GM23338 (cell line): ENCODE results near the gene GTF3C1. TPM values are rescaled to one million over a fixed set of nuclear protein-coding genes. Genes with fewer than 3 reads are reported as not detected.

Experiments used
- ATAC-seq: fragments of 200-7000 bp; cut with Tn5 transposase; 3 replicates; pipeline ENCODE4 v1.9.1; 2020
- DNase-seq: peaks from one replicate; pipeline ENCODE4 v3.0.0-alpha.2; 2015; ENCODE audit warnings: low spot score
- H2AFZ ChIP-seq: fragments of 200-600 bp; sonication (generic); 2 replicates; pipeline ENCODE4 v1.8.0; 2016; ENCODE audit warnings: antibody characterized with exemption, mild to moderate bottlenecking, moderate library complexity
- H3F3A ChIP-seq: fragments of 200-600 bp; sonication (generic); replicated peaks from 2 replicates; pipeline ENCODE4 v1.8.0; 2017; ENCODE audit warnings: antibody characterized with exemption, mixed run types, low read depth
- H3K27ac ChIP-seq: fragments of 200-600 bp; sonication (generic); 2 replicates; pipeline ENCODE4 v1.6.1; 2016; ENCODE audit warnings: low read depth
- H3K27me3 ChIP-seq: fragments of 200-600 bp; sonication (generic); 2 replicates; pipeline ENCODE4 v1.8.0; 2016; ENCODE audit warnings: mild to moderate bottlenecking, mixed run types, moderate library complexity; ENCODE audit not compliant: insufficient read depth
- H3K36me3 ChIP-seq: fragments of 200-600 bp; sonication (generic); 2 replicates; pipeline ENCODE4 v1.8.0; 2016; ENCODE audit warnings: mild to moderate bottlenecking; ENCODE audit not compliant: insufficient read depth
- H3K4me1 ChIP-seq: fragments of 200-600 bp; sonication (generic); 2 replicates; pipeline ENCODE4 v1.8.0; 2016; ENCODE audit warnings: mild to moderate bottlenecking, moderate library complexity; ENCODE audit not compliant: insufficient read depth
- H3K4me2 ChIP-seq: fragments of 200-600 bp; sonication (generic); 2 replicates; pipeline ENCODE4 v1.7.1; 2017; ENCODE audit warnings: mixed run types
- H3K4me3 ChIP-seq: fragments of 200-600 bp; sonication (generic); 2 replicates; pipeline ENCODE4 v1.6.1; 2016; ENCODE audit warnings: mixed run types
- H3K79me2 ChIP-seq: fragments of 200-600 bp; sonication (generic); replicated peaks from 2 replicates; pipeline ENCODE4 v1.8.0; 2017; ENCODE audit warnings: mild to moderate bottlenecking; ENCODE audit not compliant: insufficient read depth
- H3K9me2 ChIP-seq: fragments of 200-600 bp; sonication (generic); 2 replicates; pipeline ENCODE4 v1.8.0; 2017; ENCODE audit not compliant: insufficient read depth
- H4K20me1 ChIP-seq: fragments of 200-600 bp; sonication (generic); replicated peaks from 2 replicates; pipeline ENCODE4 v1.8.0; 2017; ENCODE audit warnings: mild to moderate bottlenecking; ENCODE audit not compliant: insufficient read depth
- H3K27ac Mint-ChIP-seq: 2 replicates; pipeline ENCODE4 v1.8.0; 2020; ENCODE audit warnings: inconsistent platforms, mild to moderate bottlenecking, moderate library complexity, mixed read lengths
- H3K27me3 Mint-ChIP-seq: 3 replicates; pipeline ENCODE4 v1.8.0; 2022; ENCODE audit warnings: low read depth, mild to moderate bottlenecking, moderate library complexity, mixed read lengths, inconsistent platforms; ENCODE audit not compliant: insufficient read depth, poor library complexity
- H3K36me3 Mint-ChIP-seq: 3 replicates; pipeline ENCODE4 v1.8.0; 2021; ENCODE audit warnings: low read depth, mild to moderate bottlenecking, inconsistent platforms, moderate library complexity, mixed read lengths
- H3K4me1 Mint-ChIP-seq: 3 replicates; pipeline ENCODE4 v1.8.0; 2020; ENCODE audit warnings: mild to moderate bottlenecking, inconsistent platforms, mixed read lengths
- H3K4me3 Mint-ChIP-seq: 3 replicates; pipeline ENCODE4 v1.8.0; 2021; ENCODE audit warnings: moderate library complexity, mild to moderate bottlenecking, inconsistent platforms, mixed read lengths
- H3K9me3 Mint-ChIP-seq: 3 replicates; pipeline ENCODE4 v1.8.0; 2020; ENCODE audit warnings: moderate library complexity, mild to moderate bottlenecking, inconsistent platforms, mixed read lengths
- CREB1 ChIP-seq: fragments of 250-450 bp; sonication (Bioruptor Pico); IDR thresholded peaks from 2 replicates; pipeline ENCODE4 v1.5.0; 2020; ENCODE audit warnings: low read depth, mild to moderate bottlenecking, moderate library complexity
- EZH2 ChIP-seq: fragments of 200-600 bp; sonication (generic); IDR thresholded peaks from one replicate; pipeline ENCODE4 v1.8.0; 2017; ENCODE audit warnings: antibody characterized with exemption, mild to moderate bottlenecking, low read depth; ENCODE audit not compliant: unreplicated experiment
- EZH2phosphoT487 ChIP-seq: fragments of 200-600 bp; sonication (generic); IDR thresholded peaks from one replicate; pipeline ENCODE4 v1.8.1; 2018; ENCODE audit warnings: antibody characterized with exemption; ENCODE audit not compliant: unreplicated experiment
- JUNB ChIP-seq: IDR thresholded peaks from one replicate; pipeline ENCODE4 v1.6.1; 2016; ENCODE audit warnings: antibody characterized with exemption; ENCODE audit not compliant: unreplicated experiment
- NANOG ChIP-seq: IDR thresholded peaks from 2 replicates; pipeline ENCODE4 v1.6.1; 2016; ENCODE audit warnings: antibody characterized with exemption, borderline replicate concordance
- POLR2AphosphoS5 ChIP-seq: IDR thresholded peaks from 2 replicates; pipeline ENCODE4 v1.6.1; 2016; ENCODE audit warnings: antibody characterized with exemption, low read depth
- REST ChIP-seq: IDR thresholded peaks from one replicate; pipeline ENCODE4 v1.6.1; 2018; ENCODE audit warnings: antibody characterized with exemption; ENCODE audit not compliant: unreplicated experiment
- STAT1 ChIP-seq: IDR thresholded peaks from one replicate; pipeline ENCODE4 v1.6.1; 2016; ENCODE audit warnings: antibody characterized with exemption; ENCODE audit not compliant: unreplicated experiment
- ZNF114 ChIP-seq: fragments of 250-450 bp; sonication (Bioruptor Pico); IDR thresholded peaks from 2 replicates; pipeline ENCODE4 v1.5.0; 2020; ENCODE audit warnings: mild to moderate bottlenecking, moderate library complexity
- ZNF331 ChIP-seq: fragments of 250-450 bp; sonication (Bioruptor Pico); IDR thresholded peaks from 2 replicates; pipeline ENCODE4 v1.5.0; 2020; ENCODE audit warnings: low read depth, mild to moderate bottlenecking, moderate library complexity
- polyA plus RNA-seq: library from polyadenylated mRNA; unstranded; fragments of >200 nt; fragmentation: Nextera tagmentation; extraction: Ambion mirVana; gene quantifications from 2 replicates; pipeline ENCODE4 v1.2.1, GENCODE V29; 2016
- total RNA-seq: library from RNA; depleted of rRNA; stranded (reverse); fragments of >200 nt; shearing (Covaris generic); gene quantifications from 2 replicates; pipeline ENCODE4 v1.2.3, GENCODE V29; 2014
- TF ChIP-seq, protein P1 (sequence below), 2 experiments: fragments of 200-600 bp in 1 of 2; sonication (generic) in 1 of 2; conservative IDR thresholded peaks; 2 replicates each; pipeline versions ENCODE4 v1.5.1 to v1.6.1; 2016 to 2017; ENCODE audit warnings: antibody characterized with exemption in 2 of 2, low read depth in 2 of 2, mild to moderate bottlenecking in 2 of 2, moderate library complexity in 1 of 2

GTF3C1 gene
- total and polyA plus RNA-seq, 2 experiments from 2014 or later = 78.5 to 138 TPM

GRCh38 chr16:27595993-27596392 lies 46.3 kb upstream of the GTF3C1 start (continued):
- TF ChIP-seq, protein P1, sequence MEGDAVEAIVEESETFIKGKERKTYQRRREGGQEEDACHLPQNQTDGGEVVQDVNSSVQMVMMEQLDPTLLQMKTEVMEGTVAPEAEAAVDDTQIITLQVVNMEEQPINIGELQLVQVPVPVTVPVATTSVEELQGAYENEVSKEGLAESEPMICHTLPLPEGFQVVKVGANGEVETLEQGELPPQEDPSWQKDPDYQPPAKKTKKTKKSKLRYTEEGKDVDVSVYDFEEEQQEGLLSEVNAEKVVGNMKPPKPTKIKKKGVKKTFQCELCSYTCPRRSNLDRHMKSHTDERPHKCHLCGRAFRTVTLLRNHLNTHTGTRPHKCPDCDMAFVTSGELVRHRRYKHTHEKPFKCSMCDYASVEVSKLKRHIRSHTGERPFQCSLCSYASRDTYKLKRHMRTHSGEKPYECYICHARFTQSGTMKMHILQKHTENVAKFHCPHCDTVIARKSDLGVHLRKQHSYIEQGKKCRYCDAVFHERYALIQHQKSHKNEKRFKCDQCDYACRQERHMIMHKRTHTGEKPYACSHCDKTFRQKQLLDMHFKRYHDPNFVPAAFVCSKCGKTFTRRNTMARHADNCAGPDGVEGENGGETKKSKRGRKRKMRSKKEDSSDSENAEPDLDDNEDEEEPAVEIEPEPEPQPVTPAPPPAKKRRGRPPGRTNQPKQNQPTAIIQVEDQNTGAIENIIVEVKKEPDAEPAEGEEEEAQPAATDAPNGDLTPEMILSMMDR (conservative IDR thresholded peaks at IDR 0.05; ENCODE audit: low read depth in 2 of 2) = no peak
- TF ChIP-seq POLR2AphosphoS5 = no peak
- no peak for TF ChIP-seq EZH2
- TF ChIP-seq NANOG = no peak

GRCh38 chr16:27595475-27595874 lies 45.8 kb upstream of the GTF3C1 start:
- 0 out of 2 replicates have a peak, but pooled peaks cover 4% of the 10 kb centered on the region for H4K20me1 ChIP-seq
- no peaks in the 10 kb centered on the region for H3K79me2 ChIP-seq
- H3F3A ChIP-seq = no peaks in the 10 kb centered on the region
- ATAC-seq (no peak), DNase-seq (no peak)
- no peaks in the 10 kb centered on the region for H3K9me2 ChIP-seq
- H3K27me3 Mint-ChIP-seq = peaks cover 11% of the 10 kb centered on the region
- peaks cover 20% of the 10 kb centered on the region for H3K4me1 Mint-ChIP-seq
- no peak overlapping the region for H3K27ac Mint-ChIP-seq
- no peaks in the 10 kb centered on the region for H3K27me3 ChIP-seq
- no peaks in the 10 kb centered on the region for H3K36me3 ChIP-seq
- peaks cover 15% of the 10 kb centered on the region for H3K4me1 ChIP-seq
- H2AFZ ChIP-seq = no peak overlapping the region
- H3K4me3 ChIP-seq = no peak overlapping the region
- no peaks in the 10 kb centered on the region; the same call in 2 of the 3 replicates for H3K36me3 Mint-ChIP-seq
- no peak overlapping the region for H3K4me2 ChIP-seq
- no peak overlapping the region for H3K4me3 Mint-ChIP-seq
- H3K9me3 Mint-ChIP-seq = no peaks in the 10 kb centered on the region
- H3K27ac ChIP-seq = no peak overlapping the region
- TF ChIP-seq ZNF331 (CRISPR knock-in tag) = no peak
- TF ChIP-seq CREB1 = no peak
- no peak for TF ChIP-seq POLR2AphosphoS5
- no peak for TF ChIP-seq STAT1
- TF ChIP-seq REST = no peak
- TF ChIP-seq JUNB = no peak
- no peak for TF ChIP-seq NANOG
- no peak for TF ChIP-seq ZNF114 (CRISPR knock-in tag)
- no peak for TF ChIP-seq EZH2
- TF ChIP-seq, protein P1 (conservative IDR thresholded peaks at IDR 0.05; ENCODE audit: low read depth in 2 of 2) = no peak
- TF ChIP-seq EZH2phosphoT487 = no peak
